Adipocyte (in vitro differentiated cells): ENCODE data around the gene CRYM.
"Not testable (repeated sequence)": the region's sequence is repeated elsewhere in the genome, so short reads cannot be mapped to it uniquely, and the experiment has no call there.

ENCODE experiments used
- DNase-seq: peaks from one replicate; pipeline ENCODE4 v3.0.0-alpha.2; 2015; ENCODE audit warnings: low read depth
- H3K27me3 ChIP-seq: replicated peaks from 2 replicates; pipeline ENCODE4 v1.7.0; 2013; ENCODE audit warnings: mild to moderate bottlenecking, low read length, moderate library complexity; ENCODE audit not compliant: control insufficient read depth, insufficient read depth
- H3K36me3 ChIP-seq: 2 replicates; pipeline ENCODE4 v1.7.0; 2013; ENCODE audit warnings: low read length, mild to moderate bottlenecking, moderate library complexity; ENCODE audit not compliant: control insufficient read depth, insufficient read depth, severe bottlenecking
- H3K4me1 ChIP-seq: 2 replicates; pipeline ENCODE4 v1.7.0; 2013; ENCODE audit warnings: mild to moderate bottlenecking, low read length, moderate library complexity; ENCODE audit not compliant: control insufficient read depth, insufficient read depth
- H3K4me3 ChIP-seq: 2 replicates; pipeline ENCODE4 v1.7.0; 2013; ENCODE audit warnings: mild to moderate bottlenecking, low read length, moderate library complexity
- H3K9ac ChIP-seq: 2 replicates; pipeline ENCODE4 v1.7.0; 2013; ENCODE audit warnings: mild to moderate bottlenecking, low read length, moderate library complexity
- H3K9me3 ChIP-seq: 2 replicates; pipeline ENCODE4 v1.7.0; 2013; ENCODE audit warnings: mild to moderate bottlenecking, low read length, moderate library complexity; ENCODE audit not compliant: control insufficient read depth

Gene CRYM

DNA sequence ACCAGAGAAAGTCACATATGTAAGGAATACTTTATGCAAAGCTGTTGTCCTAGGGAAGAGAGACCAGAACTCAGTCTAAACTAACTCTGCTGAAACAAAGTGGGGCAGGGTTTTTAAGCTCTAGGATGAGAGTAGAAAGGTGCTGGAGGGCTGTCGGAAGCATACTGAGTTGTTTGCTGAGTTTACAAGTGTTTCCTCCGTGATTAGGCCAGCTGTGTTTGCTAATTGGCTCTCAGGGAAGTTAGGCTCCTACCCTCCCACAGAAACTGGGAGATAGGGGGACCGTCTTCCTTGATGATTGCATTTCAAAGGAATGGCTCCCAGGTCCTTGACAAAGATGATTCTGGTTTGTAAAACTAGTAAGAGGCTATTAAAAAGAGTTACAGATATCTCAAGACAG lies 24.4 kb upstream of the CRYM start:
- Histone ChIP-seq H3K9me3 (no peaks in the 10 kb centered on the region), H3K27me3 (no peaks in the 10 kb centered on the region), H3K36me3 (no peaks in the 10 kb centered on the region), H3K9ac (peak overlapping the region; percentile 84), H3K4me1 (peaks cover 24% of the 10 kb centered on the region), H3K4me3 (peak overlapping the region; percentile 95)
- peak; percentile 6 for DNase-seq

DNA sequence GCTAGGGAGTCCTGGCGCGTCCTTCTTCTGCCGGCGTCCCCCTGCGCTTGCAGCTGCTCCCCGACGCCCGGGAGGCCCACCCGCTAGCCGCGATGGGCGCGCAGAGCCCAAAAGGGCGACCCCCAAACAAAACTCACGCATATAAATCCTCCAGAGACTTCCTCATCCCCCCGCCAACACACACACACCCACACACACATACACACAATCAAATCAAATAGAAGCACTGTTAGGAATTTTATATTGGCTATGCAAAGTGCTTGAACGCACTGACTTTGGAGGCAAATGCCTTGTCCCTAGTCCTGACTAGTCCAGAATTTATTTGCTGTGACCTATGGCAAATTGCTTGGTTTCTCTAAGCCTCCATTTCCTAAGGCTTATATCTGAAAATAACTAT lies 23.8 kb upstream of the CRYM start:
- no peaks in the 10 kb centered on the region for H3K27me3 ChIP-seq
- no peak for DNase-seq
- peak overlapping the region; percentile 95 for H3K4me3 ChIP-seq

DNA sequence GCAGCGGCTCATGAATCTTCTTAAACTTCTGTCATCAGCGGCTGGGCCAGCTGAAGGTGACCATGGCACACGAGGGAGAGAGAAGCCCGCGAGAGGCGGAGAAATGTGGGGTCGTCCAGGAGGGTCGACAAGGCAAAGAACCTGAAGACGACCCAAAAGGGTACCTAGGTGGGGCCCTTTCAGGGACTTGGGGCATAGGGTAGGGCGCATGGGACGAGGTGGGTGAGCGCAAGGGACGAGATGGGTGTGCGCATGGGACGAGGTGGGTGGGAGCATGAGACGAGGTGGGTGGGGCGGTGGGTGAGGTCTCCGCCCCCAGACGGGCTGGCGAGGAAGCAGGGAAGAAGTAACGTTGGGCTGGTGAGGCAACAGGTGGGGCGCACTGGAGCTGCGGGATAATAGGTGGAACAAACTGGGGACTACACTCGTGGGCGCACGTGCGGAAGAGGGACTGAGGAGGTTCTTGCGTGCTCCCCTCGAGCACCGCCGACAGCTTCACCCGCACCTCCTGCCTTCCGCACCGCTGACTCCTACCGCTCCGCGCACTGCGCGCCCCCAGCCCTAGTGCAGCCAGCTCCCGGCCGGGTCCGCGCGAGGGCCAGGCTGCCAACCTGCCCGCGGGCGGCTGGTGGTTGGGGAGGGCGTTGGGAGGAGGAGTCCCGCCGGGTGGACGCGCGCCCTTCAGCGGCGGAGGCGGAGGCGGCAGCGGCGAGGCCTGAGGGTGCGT lies 23.2 kb upstream of the CRYM start:
- Histone ChIP-seq H3K9ac (peak overlapping the region; percentile 84), H3K27me3 (no peaks in the 10 kb centered on the region), H3K4me1 (peaks cover 26% of the 10 kb centered on the region), H3K36me3 (no peaks in the 10 kb centered on the region), H3K4me3 (peak overlapping the region; percentile 95), H3K9me3 (no peaks in the 10 kb centered on the region)
- peak; percentile 85 for DNase-seq

More for the DNA sequence above, 23.8 kb upstream of the CRYM start:
- Histone ChIP-seq H3K9ac (peak overlapping the region; percentile 84), H3K36me3 (no peaks in the 10 kb centered on the region), H3K9me3 (no peaks in the 10 kb centered on the region), H3K4me1 (peaks cover 24% of the 10 kb centered on the region)

DNA sequence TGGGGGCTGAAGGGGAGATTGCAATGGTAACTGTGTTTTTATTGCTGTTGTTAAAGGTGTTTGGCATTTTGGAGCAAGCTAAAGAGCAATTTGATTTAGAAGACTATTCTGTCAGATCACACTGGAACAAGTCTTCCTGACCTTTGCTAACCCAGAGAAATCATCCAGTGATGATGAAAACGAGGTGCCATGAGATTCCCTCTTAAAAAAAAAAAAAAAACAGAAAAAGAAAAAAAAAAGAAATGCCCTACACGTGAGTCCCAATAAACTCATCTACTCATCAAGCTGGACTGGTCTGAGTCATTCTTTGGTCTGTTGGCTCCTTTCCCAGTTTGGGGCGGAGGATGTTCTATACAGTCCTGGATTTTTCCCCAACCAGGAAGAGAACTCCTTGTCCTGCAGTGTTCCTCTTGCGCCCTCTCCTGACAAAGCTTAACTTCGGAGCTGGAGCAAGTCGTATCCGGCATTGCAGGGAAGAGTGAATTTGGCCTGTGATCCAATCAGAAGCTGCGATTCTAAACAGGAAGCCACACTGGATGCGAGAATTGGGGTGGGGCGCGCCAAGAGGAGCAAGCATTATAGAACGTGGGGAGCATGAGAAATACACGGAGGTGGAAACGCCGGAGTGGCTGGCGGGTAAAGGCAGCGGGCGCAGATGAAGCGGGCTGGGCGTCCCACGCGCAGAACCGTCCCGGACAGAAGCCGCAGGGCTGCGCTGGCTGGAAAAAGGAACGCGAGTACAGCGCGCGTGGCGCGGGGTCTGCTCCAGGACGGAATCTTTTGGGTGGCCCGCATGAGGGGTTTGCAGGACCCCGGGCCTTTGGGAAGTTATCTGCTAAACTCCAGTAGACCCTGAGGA lies 22.4 kb upstream of the CRYM start:
- peak overlapping the region; percentile 84 for H3K9ac ChIP-seq
- no peaks in the 10 kb centered on the region for H3K9me3 ChIP-seq
- no peaks in the 10 kb centered on the region for H3K27me3 ChIP-seq
- no peaks in the 10 kb centered on the region for H3K36me3 ChIP-seq
- peak; percentile 100 for DNase-seq
- H3K4me1 ChIP-seq, result peaks cover 32% of the 10 kb centered on the region
- H3K4me3 ChIP-seq, result peak overlapping the region; percentile 95

DNA sequence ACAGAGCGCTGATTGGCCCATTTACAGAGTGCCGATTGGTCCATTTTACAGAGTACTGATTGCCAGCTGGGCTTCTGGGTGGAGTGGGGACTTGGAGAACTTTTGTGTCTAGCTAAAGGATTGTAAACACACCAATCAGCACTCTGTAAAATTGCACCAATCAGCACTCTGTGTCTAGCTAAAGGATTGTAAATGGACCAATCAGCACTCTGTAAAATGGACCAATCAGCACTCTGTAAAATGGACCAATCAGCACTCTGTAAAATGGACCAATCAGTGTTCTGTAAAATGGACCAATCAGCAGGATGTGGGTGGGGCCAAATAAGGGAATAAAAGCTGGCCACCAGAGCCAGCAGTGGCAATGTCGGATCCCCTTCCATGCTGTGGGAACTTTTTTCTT lies 11.7 kb upstream of the CRYM start:
- H3K27me3 ChIP-seq, H3K36me3 ChIP-seq, H3K4me1 ChIP-seq, H3K9ac ChIP-seq, DNase-seq, H3K4me3 ChIP-seq, H3K9me3 ChIP-seq: not testable (repeated sequence)

DNA sequence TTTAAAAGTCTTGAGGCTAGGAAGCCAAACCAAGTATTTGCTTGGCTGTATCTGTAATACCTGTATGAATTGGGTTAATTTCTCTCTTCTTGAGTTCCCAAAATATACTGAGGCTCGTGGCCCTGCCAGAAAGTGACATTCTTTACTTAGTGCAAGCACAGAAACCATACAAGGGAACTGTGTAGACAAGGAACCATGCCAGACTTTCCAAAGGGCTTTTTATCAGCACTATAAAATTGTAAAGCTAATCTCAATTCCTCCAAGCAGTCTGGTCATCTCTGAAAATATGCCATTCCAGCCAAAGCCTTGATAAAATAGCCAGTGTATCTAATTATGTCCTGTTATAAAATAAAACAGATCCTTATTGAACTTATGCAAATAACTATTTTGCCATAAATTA lies 7.2 kb upstream of the CRYM start:
- Histone ChIP-seq H3K9ac (no peak overlapping the region), H3K4me3 (no peak overlapping the region), H3K9me3 (no peaks in the 10 kb centered on the region), H3K4me1 (peaks cover 4% of the 10 kb centered on the region), H3K36me3 (no peaks in the 10 kb centered on the region), H3K27me3 (no peaks in the 10 kb centered on the region)
- DNase-seq, result no peak

DNA sequence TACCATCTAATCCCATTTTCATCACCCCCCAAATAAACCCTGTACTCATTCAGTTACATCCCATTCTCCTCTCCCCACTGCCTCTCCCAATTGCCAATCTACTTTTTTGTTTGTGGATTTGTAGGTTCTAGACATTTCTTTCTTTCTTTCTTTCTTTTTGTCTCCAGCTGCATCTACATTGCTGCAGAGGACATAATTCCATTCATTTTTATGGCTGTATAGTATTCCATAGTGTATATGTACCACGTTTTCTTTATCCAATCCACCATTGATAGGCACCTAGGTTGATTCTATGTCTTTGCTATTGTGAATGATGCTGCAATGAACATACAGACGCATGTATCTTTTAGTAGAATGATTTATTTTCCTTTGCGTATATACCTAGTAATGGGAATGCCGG lies 6.3 kb upstream of the CRYM start:
- H3K4me1 ChIP-seq, result peaks cover 4% of the 10 kb centered on the region
- H3K27me3 ChIP-seq, result no peaks in the 10 kb centered on the region
- H3K36me3 ChIP-seq, result no peaks in the 10 kb centered on the region
- peak overlapping the region; percentile 83 for H3K4me3 ChIP-seq
- peak overlapping the region; percentile 61 for H3K9ac ChIP-seq
- DNase-seq, result no peak
- H3K9me3 ChIP-seq, result no peaks in the 10 kb centered on the region

DNA sequence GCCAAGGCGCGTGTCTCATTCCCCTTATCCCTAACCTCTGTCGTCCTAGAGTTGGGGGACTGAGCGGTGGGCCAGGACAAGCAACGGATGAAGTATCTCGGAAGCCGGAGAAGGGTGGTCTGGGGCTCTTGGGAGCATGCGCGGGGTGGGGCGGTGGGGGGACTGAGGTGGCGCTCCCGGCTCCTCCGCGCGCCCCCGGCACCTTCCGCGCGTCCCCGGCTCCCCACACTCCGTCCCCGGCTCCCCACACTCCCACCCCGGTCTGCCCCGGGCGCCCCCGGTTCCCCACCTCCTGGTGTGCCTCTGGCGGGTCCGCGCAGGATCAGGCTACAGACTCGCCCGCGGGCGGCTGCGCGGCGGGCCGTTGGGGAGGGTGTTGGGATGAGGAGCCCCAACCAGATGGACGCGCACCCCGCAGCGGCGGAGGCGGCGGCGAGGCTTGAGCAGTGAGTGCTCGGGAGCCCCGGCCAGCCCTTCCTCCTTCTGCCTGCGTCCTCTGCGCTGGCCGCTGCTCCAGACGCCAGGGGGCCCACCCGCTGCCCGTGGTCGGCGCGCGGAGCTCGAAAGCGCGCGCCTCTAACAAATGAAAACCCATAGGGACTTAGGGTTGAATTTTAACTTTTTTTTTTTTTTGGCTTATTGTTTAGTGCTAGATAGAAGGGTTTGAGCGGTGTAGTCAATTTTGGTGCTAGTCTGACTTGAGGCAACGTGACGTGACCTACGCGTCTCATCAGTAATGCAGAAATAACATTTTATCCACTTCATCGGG lies 5.6 kb upstream of the CRYM start:
- Histone ChIP-seq H3K27me3 (no peaks in the 10 kb centered on the region), H3K36me3 (no peaks in the 10 kb centered on the region), H3K9me3 (no peaks in the 10 kb centered on the region), H3K4me3 (peak overlapping the region; percentile 83), H3K9ac (peak overlapping the region; percentile 61), H3K4me1 (peaks cover 4% of the 10 kb centered on the region)
- peak; percentile 77 for DNase-seq

DNA sequence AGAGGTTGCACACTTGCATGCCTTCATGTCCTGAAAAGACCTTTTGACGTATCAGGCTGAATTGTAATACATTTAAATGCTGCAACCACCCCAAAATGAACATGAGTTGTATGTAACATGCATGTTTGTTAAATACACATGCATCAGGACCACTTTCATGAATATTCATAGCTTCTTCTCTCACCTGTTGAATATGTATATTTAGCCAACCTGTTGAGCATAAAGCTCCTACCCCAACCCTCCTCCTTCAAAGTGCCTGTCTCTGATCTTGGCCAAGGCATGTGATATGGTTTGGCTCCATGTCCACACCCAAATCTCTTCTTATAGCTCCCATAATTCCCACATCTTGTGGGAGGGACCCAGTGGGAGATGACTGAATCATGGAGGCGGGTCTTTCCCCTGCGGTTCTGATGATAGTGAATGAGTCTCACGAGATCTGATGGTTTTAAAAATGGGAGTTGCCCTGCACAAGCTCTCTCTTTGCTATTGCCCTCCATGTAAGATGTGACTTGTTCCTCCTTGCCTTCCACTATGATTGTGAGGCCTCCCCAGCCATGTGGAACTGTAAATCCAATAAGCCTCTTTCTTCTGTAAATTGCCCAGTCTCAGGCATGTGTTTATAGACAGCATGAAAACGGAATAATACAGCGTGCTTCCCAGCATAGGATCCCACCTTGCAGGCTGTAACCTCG lies 3.8 kb upstream of the CRYM start:
- H3K4me1 ChIP-seq, result peaks cover 8% of the 10 kb centered on the region
- H3K9ac ChIP-seq, result no peak overlapping the region
- H3K4me3 ChIP-seq, result no peak overlapping the region
- DNase-seq, result no peak
- H3K27me3 ChIP-seq, result peaks cover 12% of the 10 kb centered on the region
- H3K36me3 ChIP-seq, result no peaks in the 10 kb centered on the region
- H3K9me3 ChIP-seq, result no peaks in the 10 kb centered on the region

DNA sequence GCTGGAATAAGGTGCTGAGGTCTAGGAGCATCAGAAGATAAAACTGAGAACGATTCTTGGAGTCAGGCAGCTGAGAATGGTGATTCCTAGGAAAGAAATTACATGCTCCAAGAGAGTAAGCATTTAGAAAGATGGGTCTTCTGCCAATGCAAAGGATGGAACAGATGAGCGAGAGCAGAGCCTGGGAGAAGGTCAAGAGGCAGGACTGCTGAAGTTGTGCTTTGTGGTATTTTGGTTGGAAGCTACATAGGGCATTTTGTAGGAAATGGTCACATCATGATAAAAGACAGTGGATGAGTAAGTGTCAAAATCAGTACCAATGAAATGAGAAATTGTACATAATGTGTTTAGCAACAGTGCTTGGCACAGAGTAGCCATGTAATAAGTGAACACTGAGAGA lies 1.4 kb upstream of the CRYM start:
- Histone ChIP-seq H3K4me3 (no peak overlapping the region), H3K9me3 (no peaks in the 10 kb centered on the region), H3K4me1 (peaks cover 8% of the 10 kb centered on the region), H3K9ac (no peak overlapping the region), H3K27me3 (peaks cover 25% of the 10 kb centered on the region), H3K36me3 (no peaks in the 10 kb centered on the region)
- no peak for DNase-seq
